AG09309 (cell line): Measurements from ENCODE around the gene MS4A5.

Experiments
- DNase-seq: peaks from one replicate; pipeline ENCODE4 v3.0.0-alpha.2; 2010; ENCODE audit warnings: low read depth
- H3K4me3 ChIP-seq: 2 replicates; pipeline ENCODE4 v1.5.1; 2011; ENCODE audit warnings: mild to moderate bottlenecking, low read depth, low read length, moderate library complexity; ENCODE audit not compliant: control insufficient read depth
- CTCF ChIP-seq: IDR thresholded peaks from 2 replicates; pipeline ENCODE4 v1.5.1; 2011; ENCODE audit warnings: mild to moderate bottlenecking, low read depth, low read length, inconsistent platforms; ENCODE audit not compliant: insufficient read depth, control insufficient read depth; ENCODE audit errors: missing control alignments

The MS4A5 gene

GRCh38 chr11:60396382-60396781, 33.0 kb upstream of the MS4A5 start, which contains the start of gene MS4A14:
Gene MS4A14 (plus strand): TSS chr11:60396459. CDS start chr11:60396579, 120 bp downstream.
- TF ChIP-seq CTCF, result no peak
- no peak for DNase-seq
- no peak within 1 kb of the TSS for H3K4me3 ChIP-seq

- DNase-seq, result no peak
- no peak for TF ChIP-seq CTCF
- H3K4me3 ChIP-seq, result no peak overlapping the region
These were observed 32.6 kb upstream of the MS4A5 start for GRCh38 chr11:60396799-60397198.

- no peak overlapping the region for H3K4me3 ChIP-seq
- TF ChIP-seq CTCF, result no peak
- DNase-seq, result no peak
These were observed 9.4 kb upstream of the MS4A5 start for GRCh38 chr11:60420015-60420414.

- H3K4me3 ChIP-seq, result no peak overlapping the region
- no peak for TF ChIP-seq CTCF
- DNase-seq, result no peak
These were observed 6.8 kb upstream of the MS4A5 start for GRCh38 chr11:60422609-60423008.

GRCh38 chr11:60428517-60428916, 855 bp upstream of the MS4A5 start:
- DNase-seq, result no peak
- no peak overlapping the region for H3K4me3 ChIP-seq
- TF ChIP-seq CTCF, result no peak

- no peak for DNase-seq
- no peak for TF ChIP-seq CTCF
- H3K4me3 ChIP-seq, result no peak overlapping the region
These were observed 1.9 kb downstream of the MS4A5 start for GRCh38 chr11:60431251-60431650.

- no peak overlapping the region for H3K4me3 ChIP-seq
- no peak for TF ChIP-seq CTCF
- no peak for DNase-seq
These were observed 4.0 kb downstream of the MS4A5 start for GRCh38 chr11:60433401-60433800.
